ENCODE data around the gene APOC1.

DNA sequence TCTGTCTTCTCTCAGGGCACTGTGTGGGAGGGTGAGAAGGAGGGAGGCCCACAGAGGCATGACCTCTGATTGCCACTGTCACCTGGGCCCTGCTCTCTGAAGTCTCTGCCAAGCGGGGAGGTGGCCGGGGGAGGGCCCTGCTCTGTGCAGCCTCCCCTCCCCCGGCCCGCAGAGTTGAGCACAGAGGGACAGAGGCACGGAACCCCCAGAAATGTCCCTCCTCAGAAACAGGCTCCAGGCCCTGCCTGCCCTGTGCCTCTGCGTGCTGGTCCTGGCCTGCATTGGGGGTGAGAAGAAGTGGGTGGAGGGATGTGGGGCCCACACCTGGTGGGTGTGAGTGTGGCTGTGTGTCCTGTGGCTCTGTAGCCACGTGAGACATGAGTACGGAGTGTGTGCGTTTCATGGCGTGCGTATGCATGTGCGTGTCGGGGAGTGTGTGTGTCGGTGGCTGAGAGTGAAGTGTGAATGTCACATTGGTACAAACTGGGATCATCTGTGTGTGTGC lies 27.7 kb downstream of the APOC1 start, which contains the start of gene APOC4:
- TF ChIP-seq CTCF (IDR thresholded peaks at IDR 0.05) (no peak), POLR2A (IDR thresholded peaks at IDR 0.05) (no peak)
